Epidermal melanocyte (primary cell): ENCODE results near the gene PTPRE.
"Not testable (repeated sequence)": the region's sequence is repeated elsewhere in the genome, so short reads cannot be mapped to it uniquely, and the experiment has no call there.

Experiments used
- DNase-seq: peaks from one replicate; pipeline ENCODE4 v3.0.0; 2011; ENCODE audit warnings: low spot score; ENCODE audit not compliant: insufficient read length

The PTPRE gene

GRCh38 chr10:127978481-127978880 lies 71.6 kb downstream of the PTPRE start:
- no peak for DNase-seq

DNA sequence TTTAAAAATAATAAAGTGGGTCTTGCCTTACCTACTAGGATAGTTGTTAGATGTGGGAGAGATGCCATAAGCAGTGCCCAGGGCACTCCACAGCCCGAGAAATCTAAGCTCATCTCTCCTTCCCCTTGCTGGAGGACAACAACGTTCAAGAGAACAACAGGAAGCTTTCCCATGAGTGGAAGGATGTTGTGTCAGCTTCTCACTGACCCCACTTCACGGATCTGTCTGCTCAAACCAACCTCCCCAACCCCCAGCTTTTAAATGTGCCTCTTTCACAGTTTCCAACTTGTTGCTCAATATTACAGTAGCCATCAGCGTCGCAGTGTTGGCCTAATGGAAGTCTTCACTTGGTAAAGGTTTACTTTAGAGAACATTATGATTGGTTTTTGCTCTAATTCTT lies 72.1 kb downstream of the PTPRE start:
- no peak for DNase-seq

DNA sequence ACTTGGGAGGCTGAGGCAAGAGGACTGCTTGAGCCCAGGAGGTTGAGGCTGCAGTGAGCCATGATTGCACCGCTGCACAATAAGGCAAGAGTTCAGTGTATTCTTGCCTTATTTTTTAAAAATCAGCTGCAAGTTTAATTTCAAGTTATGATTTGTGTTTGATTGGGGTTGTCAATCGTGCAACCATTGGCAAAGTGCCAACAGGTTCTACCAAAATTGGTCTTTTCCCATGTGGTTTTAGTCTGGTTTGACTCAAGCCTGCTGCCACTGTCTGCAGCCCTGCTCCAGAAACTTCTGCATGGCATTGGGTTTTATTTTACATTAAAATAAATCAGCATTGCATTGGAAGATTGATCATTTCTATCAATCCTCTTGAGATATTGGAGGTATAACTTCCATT lies 72.7 kb downstream of the PTPRE start:
- no peak for DNase-seq

GRCh38 chr10:127980898-127981297 lies 74.0 kb downstream of the PTPRE start:
- no peak for DNase-seq

DNA sequence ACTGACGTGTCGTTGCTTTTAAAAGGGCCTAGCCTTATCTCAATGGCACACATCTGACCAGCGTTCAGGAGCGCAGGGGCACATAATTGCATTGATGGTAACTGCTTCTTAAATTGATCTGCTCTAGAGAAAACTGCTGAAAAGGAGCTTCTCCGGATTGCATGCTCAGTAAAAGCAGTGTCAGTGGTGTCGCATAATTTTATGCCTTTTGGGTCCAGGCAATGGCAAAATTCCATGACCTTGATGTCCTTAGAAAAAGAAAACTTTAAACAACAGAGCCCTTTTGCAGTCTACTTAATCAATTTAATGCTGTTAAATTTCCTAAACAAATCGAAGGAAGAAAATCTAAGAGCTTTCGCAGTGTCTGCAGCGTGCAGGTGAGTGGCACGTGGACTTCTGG lies 75.7 kb downstream of the PTPRE start:
- DNase-seq = no peak

DNA sequence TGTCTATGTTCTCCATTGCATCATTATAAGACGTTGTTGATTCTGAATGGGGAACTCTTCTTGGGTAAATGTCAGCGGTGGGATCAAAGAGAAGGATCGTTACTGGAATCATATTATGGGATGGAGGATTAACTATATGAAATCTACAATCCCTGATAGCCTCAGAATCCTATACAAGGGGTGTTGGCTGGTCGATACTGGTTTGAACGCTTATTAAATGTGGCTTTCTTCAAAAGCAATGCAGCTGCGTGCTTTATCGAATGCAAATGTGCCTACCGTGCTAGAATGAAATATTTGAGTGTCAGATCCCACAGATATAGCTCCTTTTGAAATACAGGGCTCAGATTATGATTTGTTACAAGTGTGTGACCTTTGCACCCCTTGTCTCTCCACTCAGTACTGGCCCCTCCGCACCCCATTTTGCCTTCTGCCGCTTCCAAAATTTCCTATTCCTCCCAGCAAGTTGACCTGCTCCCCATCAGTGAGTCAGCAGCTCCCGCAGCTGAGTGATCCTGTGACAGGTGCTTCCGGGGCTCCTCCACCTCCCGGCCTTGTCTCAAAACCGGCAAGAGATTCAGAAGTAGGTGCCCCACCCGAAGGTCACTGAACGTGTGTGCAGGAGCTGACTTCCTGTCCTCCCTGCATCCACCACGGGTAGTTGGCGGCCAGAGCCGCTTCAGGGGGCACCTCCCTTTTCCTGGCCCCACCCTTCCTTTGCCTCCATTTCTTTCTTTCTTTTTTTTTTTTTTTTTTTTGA lies 76.6 kb downstream of the PTPRE start:
- no peak for DNase-seq

GRCh38 chr10:127984945-127985344 lies 78.0 kb downstream of the PTPRE start:
- no peak for DNase-seq

GRCh38 chr10:127986531-127987466 lies 79.9 kb downstream of the PTPRE start:
- DNase-seq = no peak

DNA sequence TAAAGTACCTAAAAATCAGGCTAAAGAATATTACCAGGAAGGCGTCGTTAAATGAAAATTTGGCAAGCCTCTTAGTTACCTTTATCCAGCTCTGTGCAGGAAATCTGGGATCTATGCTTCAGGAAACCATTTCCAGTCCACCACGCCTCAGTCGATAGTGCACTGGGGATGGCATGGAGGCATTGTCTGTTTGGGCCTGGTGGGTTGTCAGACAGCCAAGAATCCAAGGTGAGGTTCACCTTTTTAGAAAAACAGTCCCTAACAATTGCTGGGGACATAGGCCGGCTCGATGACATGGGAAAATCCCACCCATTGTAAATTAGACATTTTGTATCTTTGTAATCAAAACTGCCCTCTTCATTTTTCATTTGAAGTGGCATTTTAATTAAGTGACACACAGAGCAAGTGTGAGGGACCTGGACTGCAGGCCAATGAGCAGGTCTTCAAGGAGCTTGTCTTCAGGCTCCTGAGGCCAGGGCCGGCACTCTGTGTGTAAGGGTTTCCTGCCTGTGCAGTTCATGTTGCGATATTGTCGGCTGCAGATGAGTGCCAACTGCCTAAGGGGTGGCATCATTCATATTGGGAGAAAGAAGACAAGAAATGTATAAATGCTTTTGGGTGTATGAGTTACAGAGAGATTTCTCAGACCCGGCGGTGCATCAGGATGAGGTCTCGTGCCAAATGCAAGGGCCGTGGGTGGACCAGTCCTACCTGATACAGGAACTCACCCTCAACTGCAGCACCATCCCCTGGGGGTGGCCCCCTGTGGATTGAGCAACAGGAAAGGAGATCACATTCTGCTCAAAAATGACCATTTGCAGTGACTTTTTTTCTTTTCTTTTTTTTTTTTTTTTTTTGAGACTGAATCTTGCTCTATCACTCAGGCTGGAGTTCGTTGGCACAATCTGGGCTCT lies 80.8 kb downstream of the PTPRE start:
- no peak for DNase-seq

GRCh38 chr10:127989481-127990012 lies 82.6 kb downstream of the PTPRE start:
- no peak for DNase-seq

DNA sequence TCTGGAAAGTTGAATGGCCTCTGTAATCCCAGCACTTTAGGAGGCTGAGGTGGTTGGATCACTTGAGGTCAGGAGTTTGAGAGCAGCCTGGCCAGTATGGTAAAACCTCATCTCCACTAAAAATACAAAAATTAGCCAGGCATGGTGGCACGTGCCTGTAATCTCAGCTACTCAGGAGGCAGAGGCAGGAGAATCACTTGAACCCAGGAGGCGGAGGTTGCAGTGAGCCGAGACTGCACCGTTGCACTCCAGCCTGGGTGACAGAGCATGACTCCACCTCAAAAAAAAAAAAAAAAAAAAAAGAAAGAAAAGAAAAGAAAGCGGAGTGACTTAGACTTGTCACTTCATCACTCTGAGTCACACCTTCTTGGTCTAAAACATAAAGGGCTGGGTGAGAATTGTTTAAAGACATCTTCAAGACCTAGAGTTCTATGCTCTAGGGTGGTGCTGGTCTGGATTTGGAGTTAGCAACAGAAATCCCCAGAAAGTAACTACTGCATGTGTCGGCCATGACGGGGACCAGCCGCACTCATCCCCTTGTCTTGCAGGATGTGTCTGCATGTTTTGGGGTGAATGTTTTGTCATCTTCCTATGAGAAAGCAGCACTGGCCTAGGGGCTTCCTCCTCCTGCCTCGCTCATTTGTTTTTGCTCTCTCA lies 83.4 kb downstream of the PTPRE start:
- not testable (repeated sequence) for DNase-seq

DNA sequence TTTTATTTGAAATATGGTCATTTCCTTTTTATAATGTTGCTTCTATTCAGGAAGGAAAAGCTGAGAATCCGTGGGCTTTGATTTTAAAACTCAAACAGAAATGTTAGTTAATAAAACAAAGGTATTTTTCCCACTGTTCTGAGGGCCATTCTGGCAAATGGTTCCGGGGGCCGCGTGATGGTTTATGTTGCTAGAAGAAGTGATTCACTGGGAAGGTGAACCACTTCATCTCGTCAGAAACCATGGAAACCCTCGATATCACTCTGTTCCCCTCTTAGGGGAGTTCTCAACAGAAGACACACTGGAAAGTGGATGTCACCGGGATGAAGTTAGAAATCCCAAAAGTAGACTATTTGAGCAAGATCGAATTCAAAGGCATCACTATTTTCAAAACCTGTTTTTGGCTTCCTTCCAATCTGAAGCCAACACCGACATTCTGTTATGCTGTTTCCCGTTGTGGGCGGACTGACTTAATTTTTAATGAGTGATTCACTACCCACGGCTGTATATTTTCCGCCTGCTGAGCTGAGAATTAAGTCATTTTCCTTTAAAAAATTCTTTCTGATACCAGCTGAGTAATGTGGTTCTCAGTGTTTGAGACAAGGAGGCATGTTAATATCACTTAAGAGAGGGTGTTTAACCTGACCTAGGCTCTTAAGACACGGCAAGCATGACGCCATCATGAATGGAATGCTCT lies 84.1 kb downstream of the PTPRE start:
- DNase-seq = no peak

GRCh38 chr10:127991543-127992255 lies 84.8 kb downstream of the PTPRE start:
- no peak for DNase-seq

DNA sequence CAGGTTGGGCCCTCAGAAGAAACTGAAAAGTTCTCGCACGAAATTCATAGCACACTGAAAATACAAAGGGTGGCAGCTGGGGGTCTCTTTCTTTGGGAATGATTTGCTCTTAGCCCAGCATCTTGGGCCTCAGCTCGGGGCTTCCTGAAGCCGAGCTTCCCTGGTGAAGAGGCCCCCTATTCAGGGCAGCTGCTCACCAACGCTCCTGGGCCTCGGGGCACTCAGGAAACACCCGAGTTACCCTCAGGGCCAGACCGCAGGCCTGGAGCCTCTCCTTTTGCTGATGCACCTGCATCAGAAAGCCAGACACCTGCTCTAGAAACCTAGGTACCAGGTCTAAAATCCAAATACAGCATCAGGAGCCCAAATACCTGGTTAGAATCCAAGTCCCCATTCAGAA lies 85.5 kb downstream of the PTPRE start:
- DNase-seq = no peak

DNA sequence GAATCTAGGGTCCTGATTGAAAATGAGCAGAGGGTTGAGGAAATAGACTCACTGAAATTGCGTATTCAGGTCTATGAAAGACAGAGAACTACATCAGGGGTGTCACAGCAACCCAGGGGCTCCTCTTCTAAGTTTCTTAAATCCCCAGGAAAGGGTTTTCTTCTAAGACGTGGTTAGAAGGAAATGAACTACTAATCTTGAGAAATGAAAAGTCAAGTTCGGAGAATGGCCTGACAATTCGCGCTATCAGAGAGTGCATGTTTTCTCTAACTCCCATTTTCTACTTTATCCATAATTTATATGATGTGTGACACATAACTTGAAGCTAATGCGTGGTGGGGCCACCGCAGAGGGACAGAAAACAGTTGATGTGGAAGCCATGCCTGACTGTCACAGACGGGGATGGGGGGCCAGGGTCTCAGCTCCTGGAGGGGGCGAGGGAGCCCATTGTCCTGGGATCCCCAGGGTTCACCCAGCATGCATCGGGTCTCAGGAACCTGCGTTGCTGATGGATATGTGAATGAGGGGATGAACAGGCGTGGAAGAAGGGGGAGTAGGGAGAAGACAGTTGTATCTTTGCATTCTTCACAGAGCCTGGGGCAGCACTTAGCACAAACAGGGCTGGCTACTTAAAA lies 86.3 kb downstream of the PTPRE start:
- no peak for DNase-seq

DNA sequence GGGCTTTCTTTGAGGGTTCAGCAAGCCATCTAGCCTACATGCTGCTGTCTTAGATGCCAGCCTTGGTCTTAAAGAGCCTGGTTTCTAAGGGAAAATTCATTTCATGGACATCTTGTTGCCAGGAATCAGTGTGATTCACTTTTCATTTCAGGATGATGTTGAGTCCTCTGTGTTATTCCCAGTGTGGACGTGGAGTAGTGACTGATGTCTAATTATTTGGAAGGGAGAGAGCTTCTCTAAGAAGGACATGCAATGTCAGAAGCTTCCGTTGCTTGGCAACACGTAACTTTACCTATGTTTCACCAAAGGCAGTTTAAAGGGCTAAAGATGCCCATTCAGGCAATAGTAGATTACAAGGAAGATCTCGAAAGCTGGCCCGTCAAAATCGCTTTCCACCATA lies 89.0 kb downstream of the PTPRE start:
- no peak for DNase-seq

- DNase-seq = no peak
Measured at GRCh38 chr10:127996586-127996985, 89.7 kb downstream of the PTPRE start.

GRCh38 chr10:127997271-127997670 lies 90.4 kb downstream of the PTPRE start:
- DNase-seq = no peak

GRCh38 chr10:127997937-127998336 lies 91.0 kb downstream of the PTPRE start:
- no peak for DNase-seq
